ENCODE data around the gene AFAP1. TPM values are rescaled to one million over a fixed set of nuclear protein-coding genes. Genes with fewer than 3 reads are reported as not detected.

Gene AFAP1
- total and polyA plus RNA-seq, 2 donors (not counting 3 experiments of a cell fraction or from before 2014, with no cell fraction given): 32.3 to 103 TPM

DNA sequence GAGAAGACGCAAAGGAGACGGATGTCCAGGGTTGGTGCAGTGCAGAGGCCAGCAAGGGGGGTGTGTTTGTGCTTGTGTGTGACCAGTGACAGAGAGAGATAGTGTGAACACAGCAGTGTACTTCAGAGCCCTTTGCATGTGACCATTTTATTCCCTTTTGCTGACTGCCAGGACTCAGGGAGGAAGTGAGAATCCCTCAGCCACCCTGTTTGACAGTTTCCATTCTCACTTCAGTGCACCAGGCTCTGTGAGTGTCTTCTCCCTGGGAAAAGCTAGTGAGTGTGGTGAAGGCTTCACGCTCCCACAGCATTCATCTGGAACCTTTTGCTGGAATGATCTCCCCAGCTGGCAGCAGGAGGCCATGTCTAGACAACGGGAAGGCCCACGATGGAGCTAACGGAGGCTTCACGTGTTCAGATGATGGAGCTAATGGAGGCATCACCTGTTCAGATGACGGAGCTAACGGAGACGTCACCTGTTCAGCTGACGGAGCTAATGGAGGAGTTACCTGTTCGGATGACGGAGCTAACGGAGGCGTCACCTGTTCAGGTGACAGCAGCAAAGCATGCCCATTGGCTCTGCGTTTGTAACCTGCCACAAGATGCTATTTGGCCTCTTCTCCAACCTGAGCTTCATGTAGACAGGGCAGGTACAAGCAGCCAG, 195.4 kb downstream of the AFAP1 start:
- intact Hi-C loops (cut with micrococcal nuclease): no loop called here
- no peak overlapping the region for H3K27ac ChIP-seq (ENCODE audit: insufficient read depth, low read depth, low read length)
- no peaks in the 10 kb centered on the region for H4K20me1 ChIP-seq (replicated peaks; ENCODE audit: control insufficient read depth, extremely low read depth, insufficient read depth, low read length)
- H3K4me3 ChIP-seq (replicated peaks in 1 of 3; ENCODE audit: insufficient read depth in 1 of 3, low read depth in 1 of 3, low read length in 3 of 3): no peak overlapping the region
- H3K9me3 ChIP-seq (replicated peaks; ENCODE audit: control insufficient read depth, insufficient read depth, low read length): no peaks in the 10 kb centered on the region
- FAIRE-seq: no peak
- no peaks in the 10 kb centered on the region for H3K36me3 ChIP-seq (ENCODE audit: control insufficient read depth in 2 of 2, extremely low read depth in 1 of 2, insufficient read depth in 2 of 2, low read length in 2 of 2)
- no peak overlapping the region for H3K9ac ChIP-seq (replicated peaks; ENCODE audit: extremely low read depth, insufficient read depth, low read length)
- H2AFZ ChIP-seq (ENCODE audit: low read depth, low read length): no peak overlapping the region
- ChIA-PET POLR2A (no interaction called here), CTCF (no interaction called here)
- H3K4me1 ChIP-seq (ENCODE audit: control insufficient read depth, extremely low read depth, insufficient read depth, low read length): no peaks in the 10 kb centered on the region
- H3K9me1 ChIP-seq (replicated peaks; ENCODE audit: control insufficient read depth, extremely low read depth, insufficient read depth, low read length): no peaks in the 10 kb centered on the region
- TF ChIP-seq EZH2 (IDR thresholded peaks at IDR 0.05; ENCODE audit: borderline replicate concordance, low read depth, low read length, severe bottlenecking): no peak
- TF ChIP-seq FOS (IDR thresholded peaks at IDR 0.05; ENCODE audit: borderline replicate concordance, insufficient read depth, low read length): no peak
- no peak for TF ChIP-seq POLR2AphosphoS5 (IDR thresholded peaks at IDR 0.05; ENCODE audit: insufficient read depth, low read depth, low read length)
- TF ChIP-seq, protein P1, sequence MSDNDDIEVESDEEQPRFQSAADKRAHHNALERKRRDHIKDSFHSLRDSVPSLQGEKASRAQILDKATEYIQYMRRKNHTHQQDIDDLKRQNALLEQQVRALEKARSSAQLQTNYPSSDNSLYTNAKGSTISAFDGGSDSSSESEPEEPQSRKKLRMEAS (IDR thresholded peaks at IDR 0.05; ENCODE audit: insufficient read depth, insufficient read length): no peak
- no peak for TF ChIP-seq GATA2 (IDR thresholded peaks at IDR 0.05; ENCODE audit: insufficient read depth, insufficient read length, low read depth, low read length)
- no peak for TF ChIP-seq POLR2A (IDR thresholded peaks at IDR 0.05; ENCODE audit: low read depth, low read length)
- TF ChIP-seq JUN (IDR thresholded peaks at IDR 0.05; ENCODE audit: borderline replicate concordance, insufficient read depth, insufficient read length, low read depth): no peak
- TF ChIP-seq MYC (IDR thresholded peaks at IDR 0.05; ENCODE audit: low read depth, low read length): no peak
- TF ChIP-seq, protein P2, sequence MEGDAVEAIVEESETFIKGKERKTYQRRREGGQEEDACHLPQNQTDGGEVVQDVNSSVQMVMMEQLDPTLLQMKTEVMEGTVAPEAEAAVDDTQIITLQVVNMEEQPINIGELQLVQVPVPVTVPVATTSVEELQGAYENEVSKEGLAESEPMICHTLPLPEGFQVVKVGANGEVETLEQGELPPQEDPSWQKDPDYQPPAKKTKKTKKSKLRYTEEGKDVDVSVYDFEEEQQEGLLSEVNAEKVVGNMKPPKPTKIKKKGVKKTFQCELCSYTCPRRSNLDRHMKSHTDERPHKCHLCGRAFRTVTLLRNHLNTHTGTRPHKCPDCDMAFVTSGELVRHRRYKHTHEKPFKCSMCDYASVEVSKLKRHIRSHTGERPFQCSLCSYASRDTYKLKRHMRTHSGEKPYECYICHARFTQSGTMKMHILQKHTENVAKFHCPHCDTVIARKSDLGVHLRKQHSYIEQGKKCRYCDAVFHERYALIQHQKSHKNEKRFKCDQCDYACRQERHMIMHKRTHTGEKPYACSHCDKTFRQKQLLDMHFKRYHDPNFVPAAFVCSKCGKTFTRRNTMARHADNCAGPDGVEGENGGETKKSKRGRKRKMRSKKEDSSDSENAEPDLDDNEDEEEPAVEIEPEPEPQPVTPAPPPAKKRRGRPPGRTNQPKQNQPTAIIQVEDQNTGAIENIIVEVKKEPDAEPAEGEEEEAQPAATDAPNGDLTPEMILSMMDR (IDR thresholded peaks at IDR 0.05; ENCODE audit: extremely low read depth in 1 of 2, insufficient read depth in 1 of 2, low read depth in 1 of 2, low read length in 2 of 2): no peak
- no peak overlapping the region for H3K4me2 ChIP-seq (ENCODE audit: insufficient read depth, low read length)
- H3K79me2 ChIP-seq (ENCODE audit: control insufficient read depth, insufficient read depth, low read length): no peaks in the 10 kb centered on the region
- BruUV-seq (replicated peaks): no TSS peak
- dilution Hi-C loops (cut with MboI; ENCODE audit: extremely low pct_ligation_motif_present, low sequenced_read_pairs): no loop called here
- H3K27me3 ChIP-seq (ENCODE audit: control insufficient read depth in 2 of 2, insufficient read depth in 2 of 2, low read length in 2 of 2): no peaks in the 10 kb centered on the region
- DNase-seq (ENCODE audit: low read depth, low spot score): no peak
